Activated CD4-positive, alpha-beta T cell treated with anti-CD3 and anti-CD28 coated beads, Interleukin-2, amount 50 U/mL, for 4 hours (primary cell): ENCODE data around the gene MATN1.

ENCODE experiments used
- DNase-seq, 2 experiments: peaks; one replicate each; pipeline ENCODE4 v3.0.0-alpha.2; 2020

Gene MATN1

GRCh38 chr1:30678209-30678608, 45.2 kb downstream of the MATN1 start:
- no peak for DNase-seq

GRCh38 chr1:30677471-30677870, 45.9 kb downstream of the MATN1 start:
- no peak for DNase-seq

GRCh38 chr1:30675761-30676160, 47.6 kb downstream of the MATN1 start:
- no peak for DNase-seq

- no peak for DNase-seq
These were observed 48.1 kb downstream of the MATN1 start for GRCh38 chr1:30675289-30675688.

- DNase-seq: no peak
These were observed 50.0 kb downstream of the MATN1 start for GRCh38 chr1:30673395-30673794.

GRCh38 chr1:30672661-30673060, 50.7 kb downstream of the MATN1 start:
- DNase-seq: no peak

- DNase-seq: no peak
These were observed 52.9 kb downstream of the MATN1 start for GRCh38 chr1:30670240-30671060.

- DNase-seq: no peak
These were observed 54.6 kb downstream of the MATN1 start for GRCh38 chr1:30668546-30669327.

- no peak for DNase-seq
These were observed 55.4 kb downstream of the MATN1 start for GRCh38 chr1:30668024-30668423.

- DNase-seq: no peak
These were observed 56.6 kb downstream of the MATN1 start for GRCh38 chr1:30666756-30667273.

GRCh38 chr1:30665216-30666010, 58.0 kb downstream of the MATN1 start:
- no peak for DNase-seq

- DNase-seq: no peak
These were observed 59.2 kb downstream of the MATN1 start for GRCh38 chr1:30664103-30664755.

GRCh38 chr1:30663596-30664091, 59.7 kb downstream of the MATN1 start:
- DNase-seq: no peak

GRCh38 chr1:30662291-30662840, 61.0 kb downstream of the MATN1 start:
- DNase-seq: no peak

GRCh38 chr1:30661311-30661710, 62.1 kb downstream of the MATN1 start:
- no peak for DNase-seq
